ENCODE measurements around the gene CNTNAP1.

GRCh38 chr17:42699415-42699740 lies 17.0 kb downstream of the CNTNAP1 start:
- no peak for TF ChIP-seq CTCF (conservative IDR thresholded peaks at IDR 0.05; ENCODE audit: low read depth, low read length)
- no peak for TF ChIP-seq EZH2 (IDR thresholded peaks at IDR 0.05; ENCODE audit: borderline replicate concordance, low read depth, low read length, poor library complexity, severe bottlenecking)

Data from A673 (cell line).